ENCODE measurements around the gene TLE1.

TLE1 gene

GRCh38 chr9:81678088-81678487, 11.3 kb downstream of the TLE1 start:
- TF ChIP-seq ZFX (IDR thresholded peaks at IDR 0.05) (no peak), CTCF (conservative IDR thresholded peaks at IDR 0.05) (no peak)
- no peak overlapping the region for H3K27ac ChIP-seq

- TF ChIP-seq CTCF (conservative IDR thresholded peaks at IDR 0.05): no peak
- TF ChIP-seq ZFX (IDR thresholded peaks at IDR 0.05): no peak
Observed at GRCh38 chr9:81676395-81676794, 13.0 kb downstream of the TLE1 start.

GRCh38 chr9:81673310-81673709, 16.0 kb downstream of the TLE1 start:
- TF ChIP-seq ZFX (IDR thresholded peaks at IDR 0.05): no peak
- TF ChIP-seq CTCF (conservative IDR thresholded peaks at IDR 0.05): no peak
- H3K27ac ChIP-seq: no peak overlapping the region

More at GRCh38 chr9:81676395-81676794, 13.0 kb downstream of the TLE1 start:
- no peak overlapping the region for H3K27ac ChIP-seq

- TF ChIP-seq ZFX (IDR thresholded peaks at IDR 0.05): no peak
- TF ChIP-seq CTCF (conservative IDR thresholded peaks at IDR 0.05): no peak
- no peak overlapping the region for H3K27ac ChIP-seq
Observed at GRCh38 chr9:81671880-81672280, 17.5 kb downstream of the TLE1 start.

GRCh38 chr9:81669866-81670265, 19.5 kb downstream of the TLE1 start:
- H3K27ac ChIP-seq: no peak overlapping the region
- no peak for TF ChIP-seq CTCF (conservative IDR thresholded peaks at IDR 0.05)
- TF ChIP-seq ZFX (IDR thresholded peaks at IDR 0.05): no peak

GRCh38 chr9:81669041-81669651, 20.2 kb downstream of the TLE1 start:
- H3K27ac ChIP-seq: no peak overlapping the region
- TF ChIP-seq CTCF (conservative IDR thresholded peaks at IDR 0.05) (no peak), ZFX (IDR thresholded peaks at IDR 0.05) (no peak)

- no peak for TF ChIP-seq CTCF (conservative IDR thresholded peaks at IDR 0.05)
- TF ChIP-seq ZFX (IDR thresholded peaks at IDR 0.05): no peak
- H3K27ac ChIP-seq: no peak overlapping the region
Observed at GRCh38 chr9:81666123-81666522, 23.2 kb downstream of the TLE1 start.
